B cell (primary cell): ENCODE measurements around the gene PLEKHA7.

Source experiments
- CTCF ChIP-seq: fragments of 200-600 bp; IDR thresholded peaks from one replicate; pipeline ENCODE4 v1.8.0; 2022; ENCODE audit warnings: antibody characterized with exemption, mild to moderate bottlenecking
- EZH2 ChIP-seq: IDR thresholded peaks from 2 replicates; pipeline ENCODE4 v1.6.1; 2012; ENCODE audit warnings: borderline replicate concordance, low read depth, mild to moderate bottlenecking, moderate library complexity, low read length; ENCODE audit not compliant: insufficient read depth, poor library complexity, severe bottlenecking

GRCh38 chr11:16917941-16918340 is 96.3 kb downstream of the PLEKHA7 start:
- no peak for TF ChIP-seq EZH2
- no peak for TF ChIP-seq CTCF
